ENCODE data around the gene RGS3. TPM values are rescaled to one million over a fixed set of nuclear protein-coding genes. Genes with fewer than 3 reads are reported as not detected.

Gene RGS3
- total and polyA plus RNA-seq, 2 of the 13 experiments (the other 11 are each of a cell fraction or from before 2014, with no cell fraction given) = 17.1 to 28.8 TPM

DNA sequence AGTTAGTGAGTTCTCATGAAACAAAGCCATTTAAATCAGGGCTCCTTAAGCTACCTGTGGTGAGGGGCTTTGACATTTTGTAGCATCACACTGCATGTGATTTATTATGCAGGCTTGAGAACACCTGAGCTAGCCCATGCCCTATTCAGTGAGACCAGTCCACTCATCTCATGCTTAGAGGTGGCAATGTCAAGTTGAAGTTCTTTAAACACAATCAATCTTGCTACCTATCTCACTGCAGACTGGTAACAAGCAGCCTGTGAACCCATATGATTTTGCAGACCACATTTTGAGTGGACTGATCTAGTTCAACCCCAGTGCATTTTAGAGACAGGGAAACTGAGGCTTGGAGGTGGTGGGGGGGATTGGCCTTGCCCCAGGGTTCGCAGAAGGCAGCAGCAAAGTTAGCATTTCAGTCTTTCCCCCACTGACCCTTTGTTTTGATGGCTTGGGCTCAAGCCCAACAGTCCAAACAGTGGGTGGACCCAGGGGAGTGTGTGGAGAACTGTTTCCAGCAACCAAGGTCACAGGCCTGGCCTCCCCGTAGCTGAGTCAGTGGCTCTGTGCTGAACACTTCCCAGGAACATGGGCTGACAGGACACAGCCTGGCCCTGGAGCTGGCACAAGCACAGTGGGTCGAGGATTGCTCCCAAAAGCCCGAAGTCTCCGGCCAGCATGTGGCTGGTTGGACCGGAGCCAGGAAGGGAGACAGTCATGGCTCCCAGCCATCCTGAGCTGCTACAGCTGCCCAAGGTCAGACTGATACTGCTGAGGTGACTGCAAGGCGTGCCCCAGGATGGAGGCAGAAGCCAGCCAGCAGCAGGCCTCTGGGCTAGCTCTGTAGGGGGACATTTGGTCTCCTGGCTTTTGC lies 95.3 kb downstream of the RGS3 start (continued):
- TF ChIP-seq, protein P1, sequence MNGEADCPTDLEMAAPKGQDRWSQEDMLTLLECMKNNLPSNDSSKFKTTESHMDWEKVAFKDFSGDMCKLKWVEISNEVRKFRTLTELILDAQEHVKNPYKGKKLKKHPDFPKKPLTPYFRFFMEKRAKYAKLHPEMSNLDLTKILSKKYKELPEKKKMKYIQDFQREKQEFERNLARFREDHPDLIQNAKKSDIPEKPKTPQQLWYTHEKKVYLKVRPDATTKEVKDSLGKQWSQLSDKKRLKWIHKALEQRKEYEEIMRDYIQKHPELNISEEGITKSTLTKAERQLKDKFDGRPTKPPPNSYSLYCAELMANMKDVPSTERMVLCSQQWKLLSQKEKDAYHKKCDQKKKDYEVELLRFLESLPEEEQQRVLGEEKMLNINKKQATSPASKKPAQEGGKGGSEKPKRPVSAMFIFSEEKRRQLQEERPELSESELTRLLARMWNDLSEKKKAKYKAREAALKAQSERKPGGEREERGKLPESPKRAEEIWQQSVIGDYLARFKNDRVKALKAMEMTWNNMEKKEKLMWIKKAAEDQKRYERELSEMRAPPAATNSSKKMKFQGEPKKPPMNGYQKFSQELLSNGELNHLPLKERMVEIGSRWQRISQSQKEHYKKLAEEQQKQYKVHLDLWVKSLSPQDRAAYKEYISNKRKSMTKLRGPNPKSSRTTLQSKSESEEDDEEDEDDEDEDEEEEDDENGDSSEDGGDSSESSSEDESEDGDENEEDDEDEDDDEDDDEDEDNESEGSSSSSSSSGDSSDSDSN (CRISPR knock-in tag; IDR thresholded peaks at IDR 0.05) = peak; percentile 70
- peak; percentile 53; the same call in 1 of the 2 replicates for TF ChIP-seq ZFP1 (CRISPR knock-in tag; IDR thresholded peaks at IDR 0.05)
- no peak for TF ChIP-seq STAG1 (CRISPR knock-in tag; IDR thresholded peaks at IDR 0.05)
- TF ChIP-seq, protein P2, sequence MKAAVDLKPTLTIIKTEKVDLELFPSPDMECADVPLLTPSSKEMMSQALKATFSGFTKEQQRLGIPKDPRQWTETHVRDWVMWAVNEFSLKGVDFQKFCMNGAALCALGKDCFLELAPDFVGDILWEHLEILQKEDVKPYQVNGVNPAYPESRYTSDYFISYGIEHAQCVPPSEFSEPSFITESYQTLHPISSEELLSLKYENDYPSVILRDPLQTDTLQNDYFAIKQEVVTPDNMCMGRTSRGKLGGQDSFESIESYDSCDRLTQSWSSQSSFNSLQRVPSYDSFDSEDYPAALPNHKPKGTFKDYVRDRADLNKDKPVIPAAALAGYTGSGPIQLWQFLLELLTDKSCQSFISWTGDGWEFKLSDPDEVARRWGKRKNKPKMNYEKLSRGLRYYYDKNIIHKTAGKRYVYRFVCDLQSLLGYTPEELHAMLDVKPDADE (CRISPR knock-in tag; IDR thresholded peaks at IDR 0.05) = no peak
- TF ChIP-seq, protein P3, sequence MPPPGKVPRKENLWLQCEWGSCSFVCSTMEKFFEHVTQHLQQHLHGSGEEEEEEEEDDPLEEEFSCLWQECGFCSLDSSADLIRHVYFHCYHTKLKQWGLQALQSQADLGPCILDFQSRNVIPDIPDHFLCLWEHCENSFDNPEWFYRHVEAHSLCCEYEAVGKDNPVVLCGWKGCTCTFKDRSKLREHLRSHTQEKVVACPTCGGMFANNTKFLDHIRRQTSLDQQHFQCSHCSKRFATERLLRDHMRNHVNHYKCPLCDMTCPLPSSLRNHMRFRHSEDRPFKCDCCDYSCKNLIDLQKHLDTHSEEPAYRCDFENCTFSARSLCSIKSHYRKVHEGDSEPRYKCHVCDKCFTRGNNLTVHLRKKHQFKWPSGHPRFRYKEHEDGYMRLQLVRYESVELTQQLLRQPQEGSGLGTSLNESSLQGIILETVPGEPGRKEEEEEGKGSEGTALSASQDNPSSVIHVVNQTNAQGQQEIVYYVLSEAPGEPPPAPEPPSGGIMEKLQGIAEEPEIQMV (CRISPR knock-in tag; IDR thresholded peaks at IDR 0.05; ENCODE audit: low read depth) = peak; percentile 41; the same call in 1 of the 2 replicates
- no peak for TF ChIP-seq ZNF615 (CRISPR knock-in tag; IDR thresholded peaks at IDR 0.05; ENCODE audit: borderline replicate concordance)
- TF ChIP-seq, protein P4, sequence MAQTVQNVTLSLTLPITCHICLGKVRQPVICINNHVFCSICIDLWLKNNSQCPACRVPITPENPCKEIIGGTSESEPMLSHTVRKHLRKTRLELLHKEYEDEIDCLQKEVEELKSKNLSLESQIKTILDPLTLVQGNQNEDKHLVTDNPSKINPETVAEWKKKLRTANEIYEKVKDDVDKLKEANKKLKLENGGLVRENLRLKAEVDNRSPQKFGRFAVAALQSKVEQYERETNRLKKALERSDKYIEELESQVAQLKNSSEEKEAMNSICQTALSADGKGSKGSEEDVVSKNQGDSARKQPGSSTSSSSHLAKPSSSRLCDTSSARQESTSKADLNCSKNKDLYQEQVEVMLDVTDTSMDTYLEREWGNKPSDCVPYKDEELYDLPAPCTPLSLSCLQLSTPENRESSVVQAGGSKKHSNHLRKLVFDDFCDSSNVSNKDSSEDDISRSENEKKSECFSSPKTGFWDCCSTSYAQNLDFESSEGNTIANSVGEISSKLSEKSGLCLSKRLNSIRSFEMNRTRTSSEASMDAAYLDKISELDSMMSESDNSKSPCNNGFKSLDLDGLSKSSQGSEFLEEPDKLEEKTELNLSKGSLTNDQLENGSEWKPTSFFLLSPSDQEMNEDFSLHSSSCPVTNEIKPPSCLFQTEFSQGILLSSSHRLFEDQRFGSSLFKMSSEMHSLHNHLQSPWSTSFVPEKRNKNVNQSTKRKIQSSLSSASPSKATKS (CRISPR knock-in tag; IDR thresholded peaks at IDR 0.05) = no peak
- TF ChIP-seq, protein P5, sequence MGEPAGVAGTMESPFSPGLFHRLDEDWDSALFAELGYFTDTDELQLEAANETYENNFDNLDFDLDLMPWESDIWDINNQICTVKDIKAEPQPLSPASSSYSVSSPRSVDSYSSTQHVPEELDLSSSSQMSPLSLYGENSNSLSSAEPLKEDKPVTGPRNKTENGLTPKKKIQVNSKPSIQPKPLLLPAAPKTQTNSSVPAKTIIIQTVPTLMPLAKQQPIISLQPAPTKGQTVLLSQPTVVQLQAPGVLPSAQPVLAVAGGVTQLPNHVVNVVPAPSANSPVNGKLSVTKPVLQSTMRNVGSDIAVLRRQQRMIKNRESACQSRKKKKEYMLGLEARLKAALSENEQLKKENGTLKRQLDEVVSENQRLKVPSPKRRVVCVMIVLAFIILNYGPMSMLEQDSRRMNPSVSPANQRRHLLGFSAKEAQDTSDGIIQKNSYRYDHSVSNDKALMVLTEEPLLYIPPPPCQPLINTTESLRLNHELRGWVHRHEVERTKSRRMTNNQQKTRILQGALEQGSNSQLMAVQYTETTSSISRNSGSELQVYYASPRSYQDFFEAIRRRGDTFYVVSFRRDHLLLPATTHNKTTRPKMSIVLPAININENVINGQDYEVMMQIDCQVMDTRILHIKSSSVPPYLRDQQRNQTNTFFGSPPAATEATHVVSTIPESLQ (CRISPR knock-in tag; conservative IDR thresholded peaks at IDR 0.05) = no peak
- TF ChIP-seq KDM3A (CRISPR knock-in tag; IDR thresholded peaks at IDR 0.05; ENCODE audit: low read depth) = peak; percentile 21; the same call in 1 of the 2 replicates
- TF ChIP-seq TBX3 (IDR thresholded peaks at IDR 0.05; ENCODE audit: borderline replicate concordance) = no peak
- TF ChIP-seq, protein P6, sequence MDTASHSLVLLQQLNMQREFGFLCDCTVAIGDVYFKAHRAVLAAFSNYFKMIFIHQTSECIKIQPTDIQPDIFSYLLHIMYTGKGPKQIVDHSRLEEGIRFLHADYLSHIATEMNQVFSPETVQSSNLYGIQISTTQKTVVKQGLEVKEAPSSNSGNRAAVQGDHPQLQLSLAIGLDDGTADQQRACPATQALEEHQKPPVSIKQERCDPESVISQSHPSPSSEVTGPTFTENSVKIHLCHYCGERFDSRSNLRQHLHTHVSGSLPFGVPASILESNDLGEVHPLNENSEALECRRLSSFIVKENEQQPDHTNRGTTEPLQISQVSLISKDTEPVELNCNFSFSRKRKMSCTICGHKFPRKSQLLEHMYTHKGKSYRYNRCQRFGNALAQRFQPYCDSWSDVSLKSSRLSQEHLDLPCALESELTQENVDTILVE (CRISPR knock-in tag; IDR thresholded peaks at IDR 0.05) = 0 out of 2 replicates have a peak, but pooled peaks have one; percentile 2
- no peak for TF ChIP-seq ZNF678 (CRISPR knock-in tag; IDR thresholded peaks at IDR 0.05)
- TF ChIP-seq HNF4A (CRISPR knock-in tag; IDR thresholded peaks at IDR 0.05) = peak; percentile 69
- 0 out of 2 replicates have a peak, but pooled peaks have one; percentile 17 for TF ChIP-seq MIER3 (CRISPR knock-in tag; IDR thresholded peaks at IDR 0.05; ENCODE audit: borderline replicate concordance)
- TF ChIP-seq, protein P7, sequence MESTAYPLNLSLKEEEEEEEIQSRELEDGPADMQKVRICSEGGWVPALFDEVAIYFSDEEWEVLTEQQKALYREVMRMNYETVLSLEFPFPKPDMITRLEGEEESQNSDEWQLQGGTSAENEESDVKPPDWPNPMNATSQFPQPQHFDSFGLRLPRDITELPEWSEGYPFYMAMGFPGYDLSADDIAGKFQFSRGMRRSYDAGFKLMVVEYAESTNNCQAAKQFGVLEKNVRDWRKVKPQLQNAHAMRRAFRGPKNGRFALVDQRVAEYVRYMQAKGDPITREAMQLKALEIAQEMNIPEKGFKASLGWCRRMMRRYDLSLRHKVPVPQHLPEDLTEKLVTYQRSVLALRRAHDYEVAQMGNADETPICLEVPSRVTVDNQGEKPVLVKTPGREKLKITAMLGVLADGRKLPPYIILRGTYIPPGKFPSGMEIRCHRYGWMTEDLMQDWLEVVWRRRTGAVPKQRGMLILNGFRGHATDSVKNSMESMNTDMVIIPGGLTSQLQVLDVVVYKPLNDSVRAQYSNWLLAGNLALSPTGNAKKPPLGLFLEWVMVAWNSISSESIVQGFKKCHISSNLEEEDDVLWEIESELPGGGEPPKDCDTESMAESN (CRISPR knock-in tag; conservative IDR thresholded peaks at IDR 0.05) = 0 out of 2 replicates have a peak, but pooled peaks have one; percentile 43
